AG04450 (cell line): Measurements from ENCODE around the gene SEMA5A. TPM values are rescaled to one million over a fixed set of nuclear protein-coding genes. Genes with fewer than 3 reads are reported as not detected.

ENCODE experiments used
- CTCF ChIA-PET: fragments of 300-600, 350-600 bp; formaldehyde crosslinking; extraction: SDS; loops from one replicate; lab custom pipeline; 2022; ENCODE audit warnings: antibody characterized with exemption, inconsistent platforms; lab: Charles Lee
- POLR2A ChIA-PET: fragments of 350-600 bp; formaldehyde crosslinking; extraction: SDS; loops from one replicate; lab custom pipeline; 2021; ENCODE audit warnings: antibody characterized with exemption, inconsistent platforms; lab: Yijun Ruan, JAX
- DNase-seq: peaks from one replicate; pipeline ENCODE4 v3.0.0-alpha.2; 2011; ENCODE audit warnings: low read depth, low spot score
- H3K27ac ChIP-seq: one replicate; pipeline ENCODE4 v1.5.1; 2012; ENCODE audit warnings: low read depth, low read length, control low read depth
- H3K27me3 ChIP-seq: one replicate; pipeline ENCODE4 v1.6.0; 2012; ENCODE audit warnings: low read length; ENCODE audit not compliant: control insufficient read depth, insufficient read depth
- H3K4me3 ChIP-seq: 2 replicates; pipeline ENCODE4 v1.5.1; 2011; ENCODE audit warnings: mild to moderate bottlenecking, low read depth, low read length, control low read depth
- H3K9me3 ChIP-seq: 2 replicates; pipeline ENCODE4 v1.5.1; 2012; ENCODE audit warnings: low read length; ENCODE audit not compliant: control insufficient read depth, insufficient read depth
- polyA plus RNA-seq: library from polyadenylated mRNA; depleted of rRNA; stranded (reverse); fragments of >200 nt; gene quantifications from 2 replicates; pipeline ENCODE4 v1.2.3, GENCODE V29; 2011
- TF ChIP-seq, protein P1 (sequence below): IDR thresholded peaks from 2 replicates; pipeline ENCODE4 v1.5.1; 2011; ENCODE audit warnings: low read depth, low read length, control low read depth, inconsistent platforms

Gene SEMA5A
- polyA plus RNA-seq, 1 experiment = 31.8 TPM

DNA sequence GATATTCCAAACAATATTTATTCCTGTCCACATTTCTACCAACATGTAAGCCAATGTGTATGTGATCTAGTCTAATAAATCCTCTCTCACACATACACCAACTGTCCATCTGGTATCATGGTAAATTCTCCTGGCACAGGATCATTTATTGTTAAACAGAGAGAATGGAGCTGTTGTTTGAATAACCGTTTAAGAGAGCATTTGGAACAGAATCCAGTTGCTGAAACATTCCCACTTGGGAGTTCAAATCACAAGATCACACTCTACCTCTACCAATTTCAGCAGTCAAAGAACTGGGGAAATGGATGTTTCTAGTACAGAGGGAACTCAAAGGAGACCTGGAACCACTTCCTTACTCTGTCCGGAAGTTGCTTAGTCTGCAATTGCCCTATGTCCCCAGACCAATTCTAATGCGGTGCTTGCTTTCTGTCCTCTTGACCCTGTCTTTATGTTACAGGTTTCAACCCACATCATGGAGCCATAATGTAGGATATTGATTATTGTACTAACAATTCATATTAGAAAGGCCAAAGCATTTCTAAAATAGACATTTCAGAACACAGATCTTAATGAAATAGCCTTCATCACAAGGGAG is 488.4 kb downstream of the SEMA5A start:
- TF ChIP-seq, protein P1, sequence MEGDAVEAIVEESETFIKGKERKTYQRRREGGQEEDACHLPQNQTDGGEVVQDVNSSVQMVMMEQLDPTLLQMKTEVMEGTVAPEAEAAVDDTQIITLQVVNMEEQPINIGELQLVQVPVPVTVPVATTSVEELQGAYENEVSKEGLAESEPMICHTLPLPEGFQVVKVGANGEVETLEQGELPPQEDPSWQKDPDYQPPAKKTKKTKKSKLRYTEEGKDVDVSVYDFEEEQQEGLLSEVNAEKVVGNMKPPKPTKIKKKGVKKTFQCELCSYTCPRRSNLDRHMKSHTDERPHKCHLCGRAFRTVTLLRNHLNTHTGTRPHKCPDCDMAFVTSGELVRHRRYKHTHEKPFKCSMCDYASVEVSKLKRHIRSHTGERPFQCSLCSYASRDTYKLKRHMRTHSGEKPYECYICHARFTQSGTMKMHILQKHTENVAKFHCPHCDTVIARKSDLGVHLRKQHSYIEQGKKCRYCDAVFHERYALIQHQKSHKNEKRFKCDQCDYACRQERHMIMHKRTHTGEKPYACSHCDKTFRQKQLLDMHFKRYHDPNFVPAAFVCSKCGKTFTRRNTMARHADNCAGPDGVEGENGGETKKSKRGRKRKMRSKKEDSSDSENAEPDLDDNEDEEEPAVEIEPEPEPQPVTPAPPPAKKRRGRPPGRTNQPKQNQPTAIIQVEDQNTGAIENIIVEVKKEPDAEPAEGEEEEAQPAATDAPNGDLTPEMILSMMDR = no peak
- Histone ChIP-seq H3K27ac (no peak overlapping the region), H3K9me3 (no peaks in the 10 kb centered on the region), H3K4me3 (no peak overlapping the region), H3K27me3 (no peaks in the 10 kb centered on the region)
- ChIA-PET CTCF (no interaction called here), POLR2A (no interaction called here)
- no peak for DNase-seq

- POLR2A ChIA-PET = no interaction called here
- Histone ChIP-seq H3K4me3 (no peak overlapping the region), H3K9me3 (no peaks in the 10 kb centered on the region), H3K27me3 (no peaks in the 10 kb centered on the region), H3K27ac (no peak overlapping the region)
- TF ChIP-seq, protein P1 = no peak
- no peak for DNase-seq
- CTCF ChIA-PET = no interaction called here
These were observed 489.8 kb downstream of the SEMA5A start for GRCh38 chr5:9056046-9056445.

DNA sequence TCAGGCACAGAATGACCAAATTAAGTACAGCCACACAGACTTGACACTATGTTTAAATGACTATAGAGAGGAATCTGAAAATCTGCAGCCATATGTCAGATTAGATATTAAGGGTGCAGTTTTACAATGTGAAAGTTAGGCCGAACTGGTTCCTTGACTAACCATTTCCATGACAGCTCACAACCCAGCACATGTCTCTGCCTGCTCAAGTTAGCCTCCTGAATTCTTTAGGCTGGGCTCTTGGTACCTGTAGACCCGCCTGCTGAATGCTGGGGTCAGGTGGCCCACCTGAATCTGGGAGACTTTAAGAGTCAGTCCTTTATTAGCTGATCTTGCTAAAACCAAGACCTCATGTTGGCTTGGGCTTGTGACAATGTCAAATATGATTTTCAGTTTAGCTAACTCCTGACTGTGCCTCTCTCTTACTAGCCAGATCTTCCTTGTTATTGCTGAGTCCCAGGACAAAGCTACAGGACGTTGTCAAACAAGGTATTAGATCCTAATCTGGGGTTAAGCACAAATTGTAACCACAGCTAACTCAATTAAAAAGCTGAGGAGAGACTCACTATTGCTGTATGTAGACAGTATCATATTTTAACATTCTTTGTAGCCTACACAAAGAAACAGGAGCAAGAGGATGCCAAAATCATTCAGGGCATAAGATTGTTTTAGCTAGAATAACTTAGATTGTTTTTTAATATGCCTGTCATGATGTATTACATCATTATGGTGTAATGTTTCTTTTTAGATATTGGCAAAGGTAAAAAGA is 490.9 kb downstream of the SEMA5A start:
- ChIA-PET CTCF (no interaction called here), POLR2A (interaction anchor here (0.6 kb wide), 1 partner anchor 1867 kb away, joined by 7 read pairs; no protein-coding TSS in a partner anchor)
- TF ChIP-seq, protein P1 = no peak
- Histone ChIP-seq H3K4me3 (no peak overlapping the region), H3K9me3 (no peaks in the 10 kb centered on the region), H3K27me3 (no peaks in the 10 kb centered on the region), H3K27ac (no peak overlapping the region)
- no peak for DNase-seq

GRCh38 chr5:9054322-9054721 is 491.6 kb downstream of the SEMA5A start:
- ChIA-PET POLR2A (interaction anchor here (0.6 kb wide), 1 partner anchor 1866 kb away, joined by 7 read pairs; no protein-coding TSS in a partner anchor), CTCF (no interaction called here)
- TF ChIP-seq, protein P1 = no peak
- Histone ChIP-seq H3K27me3 (no peaks in the 10 kb centered on the region), H3K27ac (no peak overlapping the region), H3K9me3 (no peaks in the 10 kb centered on the region), H3K4me3 (no peak overlapping the region)
- DNase-seq = no peak

- H3K27ac ChIP-seq = no peak overlapping the region
- ChIA-PET POLR2A (no interaction called here), CTCF (no interaction called here)
- TF ChIP-seq, protein P1 = no peak
- no peaks in the 10 kb centered on the region for H3K9me3 ChIP-seq
- no peaks in the 10 kb centered on the region for H3K27me3 ChIP-seq
- no peak for DNase-seq
- no peak overlapping the region for H3K4me3 ChIP-seq
These were observed 493.5 kb downstream of the SEMA5A start for GRCh38 chr5:9052421-9052820.
